Measurements from ENCODE around the gene FEZ2.

FEZ2 gene

DNA sequence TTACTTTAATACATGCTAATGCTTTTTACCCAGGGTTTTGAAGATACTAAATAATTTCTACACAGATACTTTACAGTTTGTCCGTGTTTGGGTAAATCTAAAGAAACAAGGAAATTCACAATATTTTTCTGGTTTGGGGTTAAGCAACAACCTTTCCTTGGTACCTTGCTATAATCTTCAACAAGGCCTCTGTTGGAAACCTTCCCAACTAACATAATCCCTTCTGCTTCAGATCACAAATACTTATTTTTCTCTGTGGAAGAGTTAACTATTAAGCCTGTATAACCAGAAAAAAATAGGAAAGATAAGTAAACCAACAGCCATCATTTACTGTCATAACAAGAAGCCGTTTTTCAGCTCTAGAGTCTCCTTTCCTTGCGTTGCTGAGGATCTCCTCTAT, 15.0 kb downstream of the FEZ2 start:
- no peak overlapping the region for H3K9ac ChIP-seq
- TF ChIP-seq, protein P1, sequence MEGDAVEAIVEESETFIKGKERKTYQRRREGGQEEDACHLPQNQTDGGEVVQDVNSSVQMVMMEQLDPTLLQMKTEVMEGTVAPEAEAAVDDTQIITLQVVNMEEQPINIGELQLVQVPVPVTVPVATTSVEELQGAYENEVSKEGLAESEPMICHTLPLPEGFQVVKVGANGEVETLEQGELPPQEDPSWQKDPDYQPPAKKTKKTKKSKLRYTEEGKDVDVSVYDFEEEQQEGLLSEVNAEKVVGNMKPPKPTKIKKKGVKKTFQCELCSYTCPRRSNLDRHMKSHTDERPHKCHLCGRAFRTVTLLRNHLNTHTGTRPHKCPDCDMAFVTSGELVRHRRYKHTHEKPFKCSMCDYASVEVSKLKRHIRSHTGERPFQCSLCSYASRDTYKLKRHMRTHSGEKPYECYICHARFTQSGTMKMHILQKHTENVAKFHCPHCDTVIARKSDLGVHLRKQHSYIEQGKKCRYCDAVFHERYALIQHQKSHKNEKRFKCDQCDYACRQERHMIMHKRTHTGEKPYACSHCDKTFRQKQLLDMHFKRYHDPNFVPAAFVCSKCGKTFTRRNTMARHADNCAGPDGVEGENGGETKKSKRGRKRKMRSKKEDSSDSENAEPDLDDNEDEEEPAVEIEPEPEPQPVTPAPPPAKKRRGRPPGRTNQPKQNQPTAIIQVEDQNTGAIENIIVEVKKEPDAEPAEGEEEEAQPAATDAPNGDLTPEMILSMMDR (conservative IDR thresholded peaks at IDR 0.05; ENCODE audit: low read depth, low read length) = no peak
- no peaks in the 10 kb centered on the region for H3K27me3 ChIP-seq (ENCODE audit: insufficient read depth, low read depth)
- no peak overlapping the region for H3K27ac ChIP-seq
- peaks cover 6% of the 10 kb centered on the region; the same call in 1 of the 2 replicates for H3K36me3 ChIP-seq (ENCODE audit: insufficient read depth)
- no peak overlapping the region for H3K4me2 ChIP-seq
- no peaks in the 10 kb centered on the region for H3K79me2 ChIP-seq (ENCODE audit: insufficient read depth, low read depth)
- no peak overlapping the region for H2AFZ ChIP-seq (ENCODE audit: low read depth)
- no peak overlapping the region for H3K4me3 ChIP-seq (IDR thresholded peaks at IDR 0.05; ENCODE audit: insufficient read depth, low read depth, low read length)
- no peaks in the 10 kb centered on the region for H3K4me1 ChIP-seq (ENCODE audit: low read depth, poor library complexity, severe bottlenecking)
- H4K20me1 ChIP-seq (ENCODE audit: insufficient read depth) = no peaks in the 10 kb centered on the region

DNA sequence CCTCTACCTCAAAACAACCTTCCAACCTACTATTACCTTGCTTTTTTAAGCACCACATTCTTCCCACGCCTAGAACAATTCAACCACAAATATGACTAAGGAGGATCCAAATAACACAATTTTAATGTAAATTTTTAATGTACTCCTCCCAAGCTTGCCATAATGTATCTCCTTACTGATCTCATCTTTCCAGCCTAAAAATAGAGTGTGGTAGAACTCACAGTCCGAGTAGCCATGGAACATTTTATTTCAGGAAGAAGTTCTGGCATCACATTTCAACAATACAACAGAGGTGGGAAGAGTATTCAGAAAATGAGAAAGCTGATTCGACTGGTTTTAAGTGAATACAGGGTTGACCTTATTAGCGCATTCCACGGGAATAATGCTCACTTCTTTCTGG, 15.4 kb downstream of the FEZ2 start:
- H3K79me2 ChIP-seq (ENCODE audit: insufficient read depth, low read depth) = no peaks in the 10 kb centered on the region
- H3K4me2 ChIP-seq = no peak overlapping the region

DNA sequence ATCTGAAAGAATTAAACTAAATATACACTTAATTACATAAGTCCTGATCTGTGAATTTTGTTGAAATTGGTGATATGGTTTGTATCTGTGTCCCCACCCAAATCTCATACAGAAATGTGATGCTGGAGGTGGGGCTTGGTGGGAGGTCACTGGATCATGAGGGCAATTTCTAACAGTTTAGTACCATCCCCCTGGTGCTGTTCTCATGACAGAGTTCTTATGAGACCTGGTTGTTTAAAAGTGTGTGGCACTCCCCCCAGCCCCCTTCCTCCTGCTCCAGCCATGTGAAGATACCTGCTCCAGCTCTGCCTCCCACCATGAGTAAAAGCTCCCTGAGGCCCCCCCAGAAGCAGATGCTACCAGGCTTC, 18.7 kb downstream of the FEZ2 start:
- H3K27ac ChIP-seq = no peak overlapping the region
- no peaks in the 10 kb centered on the region for H3K79me2 ChIP-seq (ENCODE audit: insufficient read depth, low read depth)
- H3K4me2 ChIP-seq = no peak overlapping the region

More for the DNA sequence above, 15.4 kb downstream of the FEZ2 start:
- Histone ChIP-seq H3K27me3 (ENCODE audit: insufficient read depth, low read depth) (no peaks in the 10 kb centered on the region), H3K4me3 (IDR thresholded peaks at IDR 0.05; ENCODE audit: insufficient read depth, low read depth, low read length) (no peak overlapping the region), H4K20me1 (ENCODE audit: insufficient read depth) (no peaks in the 10 kb centered on the region), H2AFZ (ENCODE audit: low read depth) (no peak overlapping the region), H3K4me1 (ENCODE audit: low read depth, poor library complexity, severe bottlenecking) (no peaks in the 10 kb centered on the region), H3K36me3 (ENCODE audit: insufficient read depth) (peaks cover 6% of the 10 kb centered on the region; the same call in 1 of the 2 replicates), H3K9ac (no peak overlapping the region), H3K27ac (no peak overlapping the region)
- TF ChIP-seq, protein P1 (conservative IDR thresholded peaks at IDR 0.05; ENCODE audit: low read depth, low read length) = no peak

DNA sequence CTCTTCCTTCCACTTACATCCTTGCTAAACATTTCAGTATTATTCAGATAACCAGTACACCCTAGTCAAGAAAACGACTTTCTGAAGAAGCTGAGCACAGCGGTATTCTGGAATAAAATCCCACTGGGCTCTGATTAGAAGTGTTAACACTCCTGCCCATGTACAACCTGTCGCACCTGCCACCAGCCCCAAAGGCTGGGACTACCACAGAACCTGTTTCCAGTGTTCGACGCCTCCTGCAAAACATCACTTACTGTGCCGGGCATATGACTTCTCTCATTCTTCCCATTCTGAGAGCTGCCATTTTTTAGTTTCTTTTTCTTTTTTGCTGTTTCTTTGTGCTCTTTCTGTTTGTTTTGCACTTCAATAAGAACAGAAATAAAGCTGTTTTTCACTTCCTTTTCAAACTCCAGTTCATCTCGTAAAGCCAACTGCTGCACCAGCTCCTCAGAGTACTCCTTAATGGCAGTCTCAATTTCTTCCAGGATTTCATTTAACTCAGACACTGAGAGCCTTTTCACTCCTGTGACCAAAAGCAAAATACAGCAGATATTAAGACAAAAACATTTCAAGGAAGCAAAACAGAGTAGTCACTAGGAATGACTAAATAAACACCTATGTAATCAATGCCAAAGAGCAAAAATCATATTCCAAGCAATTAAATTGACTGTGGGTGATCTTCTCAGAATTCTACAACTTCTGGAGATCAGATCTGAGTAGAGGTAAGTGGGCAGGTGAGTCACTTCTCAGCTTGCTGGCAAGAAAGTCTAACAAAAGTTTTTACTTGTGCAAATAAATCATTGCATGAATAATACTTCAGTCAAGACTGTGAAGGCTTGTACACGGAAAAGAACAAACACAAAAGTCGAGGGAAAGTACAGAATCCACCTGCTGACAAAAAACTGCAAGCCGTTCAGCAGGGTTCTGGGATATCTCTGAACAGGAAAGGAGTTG, 19.3 kb downstream of the FEZ2 start:
- no peak overlapping the region for H3K4me3 ChIP-seq (IDR thresholded peaks at IDR 0.05; ENCODE audit: insufficient read depth, low read depth, low read length)
- H3K27me3 ChIP-seq (ENCODE audit: insufficient read depth, low read depth) = no peaks in the 10 kb centered on the region; the same call in none of the 2 replicates
- no peak overlapping the region for H3K4me2 ChIP-seq
- H4K20me1 ChIP-seq (ENCODE audit: insufficient read depth) = no peaks in the 10 kb centered on the region
- H3K4me1 ChIP-seq (ENCODE audit: low read depth, poor library complexity, severe bottlenecking) = no peaks in the 10 kb centered on the region
- TF ChIP-seq, protein P1 (conservative IDR thresholded peaks at IDR 0.05; ENCODE audit: low read depth, low read length) = no peak
- no peak overlapping the region for H2AFZ ChIP-seq (ENCODE audit: low read depth)
- no peak overlapping the region for H3K27ac ChIP-seq
- H3K9ac ChIP-seq = no peak overlapping the region
- peaks cover 6% of the 10 kb centered on the region; the same call in 1 of the 2 replicates for H3K36me3 ChIP-seq (ENCODE audit: insufficient read depth)
- H3K79me2 ChIP-seq (ENCODE audit: insufficient read depth, low read depth) = no peaks in the 10 kb centered on the region

More for the DNA sequence above, 18.7 kb downstream of the FEZ2 start:
- Histone ChIP-seq H3K4me1 (ENCODE audit: low read depth, poor library complexity, severe bottlenecking) (no peaks in the 10 kb centered on the region), H3K9ac (no peak overlapping the region), H4K20me1 (ENCODE audit: insufficient read depth) (no peaks in the 10 kb centered on the region), H3K36me3 (ENCODE audit: insufficient read depth) (peaks cover 6% of the 10 kb centered on the region; the same call in 1 of the 2 replicates), H3K27me3 (ENCODE audit: insufficient read depth, low read depth) (no peaks in the 10 kb centered on the region; the same call in none of the 2 replicates), H2AFZ (ENCODE audit: low read depth) (no peak overlapping the region), H3K4me3 (IDR thresholded peaks at IDR 0.05; ENCODE audit: insufficient read depth, low read depth, low read length) (no peak overlapping the region)
- TF ChIP-seq, protein P1 (conservative IDR thresholded peaks at IDR 0.05; ENCODE audit: low read depth, low read length) = no peak
